HG03378 (cell line): ENCODE results near the gene KCTD4.
A peak's percentile ranks its signal among the peaks of the same experiment; 100 is the strongest.
"Not testable (repeated sequence)": the region's sequence is repeated elsewhere in the genome, so short reads cannot be mapped to it uniquely, and the experiment has no call there.

Source experiments
- ATAC-seq: cut with Tn5 transposase; IDR thresholded peaks from one replicate; pipeline ENCODE4 v1.9.1; 2021; ENCODE audit warnings: mild to moderate bottlenecking, moderate library complexity; ENCODE audit not compliant: unreplicated experiment

KCTD4 gene

GRCh38 chr13:45216193-45216592 lies 15.3 kb upstream of the KCTD4 start:
- no peak for ATAC-seq

GRCh38 chr13:45215392-45216077 lies 14.7 kb upstream of the KCTD4 start:
- ATAC-seq, result no peak

GRCh38 chr13:45209229-45209628 lies 8.4 kb upstream of the KCTD4 start:
- ATAC-seq, result no peak

- ATAC-seq, result no peak
These were observed 7.3 kb upstream of the KCTD4 start for GRCh38 chr13:45208132-45208531.

GRCh38 chr13:45207319-45207718 lies 6.5 kb upstream of the KCTD4 start:
- ATAC-seq, result no peak

GRCh38 chr13:45206340-45206739 lies 5.5 kb upstream of the KCTD4 start:
- ATAC-seq, result peak; percentile 71

- ATAC-seq, result no peak
These were observed 4.3 kb upstream of the KCTD4 start for GRCh38 chr13:45205124-45205523.

GRCh38 chr13:45199711-45200110 lies 1.1 kb downstream of the KCTD4 start:
- no peak for ATAC-seq

- ATAC-seq, result no peak
These were observed 1.9 kb downstream of the KCTD4 start for GRCh38 chr13:45198924-45199323.

- no peak for ATAC-seq
These were observed 2.8 kb downstream of the KCTD4 start for GRCh38 chr13:45198041-45198440.

GRCh38 chr13:45196622-45197021 lies 4.2 kb downstream of the KCTD4 start:
- ATAC-seq, result no peak

- no peak for ATAC-seq
These were observed 4.7 kb downstream of the KCTD4 start for GRCh38 chr13:45196096-45196495.

- ATAC-seq, result no peak
These were observed 5.4 kb downstream of the KCTD4 start for GRCh38 chr13:45195421-45195820.

- no peak for ATAC-seq
These were observed 6.5 kb downstream of the KCTD4 start for GRCh38 chr13:45194081-45194939.

- ATAC-seq, result no peak
These were observed 9.0 kb downstream of the KCTD4 start for GRCh38 chr13:45191874-45192273.

- not testable (repeated sequence) for ATAC-seq
These were observed 11.3 kb downstream of the KCTD4 start for GRCh38 chr13:45189511-45189910.

- ATAC-seq, result not testable (repeated sequence)
These were observed 11.8 kb downstream of the KCTD4 start for GRCh38 chr13:45189077-45189476.

- no peak for ATAC-seq
These were observed 15.6 kb downstream of the KCTD4 start for GRCh38 chr13:45185286-45185685.

GRCh38 chr13:45184693-45185092 lies 16.2 kb downstream of the KCTD4 start:
- no peak for ATAC-seq

- ATAC-seq, result no peak
These were observed 19.9 kb downstream of the KCTD4 start for GRCh38 chr13:45180713-45181601.

- no peak for ATAC-seq
These were observed 20.5 kb downstream of the KCTD4 start for GRCh38 chr13:45180303-45180702.
